ENCODE measurements around the gene SPAG7.

SPAG7 gene
- 17.5 to 23.1 reads per million in 2 donors for total RNA-seq

- DNase-seq, result peak; percentile 80 to 97 (median 88)
These were observed at the start of gene SPAG7 for GRCh38 chr17:4967539-4968485. Gene SPAG7 (minus strand): TSS chr17:4967817. CDS start chr17:4967804, 13 bp downstream.

- no peak for DNase-seq
These were observed 46.7 kb upstream of the SPAG7 start for GRCh38 chr17:5014357-5014756.

GRCh38 chr17:5011928-5012327 lies 44.3 kb upstream of the SPAG7 start:
- DNase-seq, result peak in 1 of 5 experiments; percentile 35

- no peak for DNase-seq
These were observed 35.7 kb upstream of the SPAG7 start for GRCh38 chr17:5003214-5003867.

- no peak for DNase-seq
These were observed 34.6 kb upstream of the SPAG7 start for GRCh38 chr17:5002121-5002788.

- DNase-seq, result no peak
These were observed 32.6 kb upstream of the SPAG7 start for GRCh38 chr17:5000237-5000639.

GRCh38 chr17:4999430-5000093 lies 31.9 kb upstream of the SPAG7 start:
- no peak for DNase-seq

- DNase-seq, result no peak
These were observed 31.3 kb upstream of the SPAG7 start for GRCh38 chr17:4998732-4999429.

- no peak for DNase-seq
These were observed 30.6 kb upstream of the SPAG7 start for GRCh38 chr17:4998027-4998731.

- DNase-seq, result peak; percentile 83 to 91 (median 86)
These were observed 29.8 kb upstream of the SPAG7 start, which contains the start of the genes INCA1 and KIF1C for GRCh38 chr17:4997302-4998026. Gene INCA1 (minus strand): TSS chr17:4997522. CDS start chr17:4994437, 3,085 bp downstream. Gene KIF1C (plus strand): TSS chr17:4997950. CDS start chr17:5000247, 2,297 bp downstream.

GRCh38 chr17:4994081-4994595 lies 26.5 kb upstream of the SPAG7 start:
- no peak for DNase-seq

- no peak for DNase-seq
These were observed 20.4 kb upstream of the SPAG7 start for GRCh38 chr17:4987767-4988567.

GRCh38 chr17:4986951-4987766 lies 19.5 kb upstream of the SPAG7 start, which contains the start of gene CAMTA2:
Gene CAMTA2 (minus strand): TSS chr17:4987675. CDS start chr17:4986222, 1,453 bp downstream.
- peak; percentile 69 to 88 (median 84) for DNase-seq

- no peak for DNase-seq
These were observed 18.8 kb upstream of the SPAG7 start for GRCh38 chr17:4986403-4986802.

- DNase-seq, result no peak
These were observed 14.7 kb upstream of the SPAG7 start for GRCh38 chr17:4982305-4982704.

- DNase-seq, result peak in 2 of 5 experiments; percentile 26 to 79
These were observed 13.1 kb upstream of the SPAG7 start for GRCh38 chr17:4980644-4981216.

- DNase-seq, result no peak
These were observed 11.1 kb upstream of the SPAG7 start for GRCh38 chr17:4978726-4979125.
